Stimulated activated CD8-positive, alpha-beta memory T cell treated with anti-CD3 and anti-CD28 coated beads, Interleukin-12 subunit alpha, Interleukin-12 subunit beta, amount 100 ng/mL, for 4 hours (primary cell): ENCODE data around the gene MAGED4B.
"Not testable (repeated sequence)": the region's sequence is repeated elsewhere in the genome, so short reads cannot be mapped to it uniquely, and the experiment has no call there.

Experiments
- DNase-seq: peaks from one replicate; pipeline ENCODE4 v3.0.0-alpha.2; 2020; ENCODE audit warnings: low read depth

The MAGED4B gene, protein sequence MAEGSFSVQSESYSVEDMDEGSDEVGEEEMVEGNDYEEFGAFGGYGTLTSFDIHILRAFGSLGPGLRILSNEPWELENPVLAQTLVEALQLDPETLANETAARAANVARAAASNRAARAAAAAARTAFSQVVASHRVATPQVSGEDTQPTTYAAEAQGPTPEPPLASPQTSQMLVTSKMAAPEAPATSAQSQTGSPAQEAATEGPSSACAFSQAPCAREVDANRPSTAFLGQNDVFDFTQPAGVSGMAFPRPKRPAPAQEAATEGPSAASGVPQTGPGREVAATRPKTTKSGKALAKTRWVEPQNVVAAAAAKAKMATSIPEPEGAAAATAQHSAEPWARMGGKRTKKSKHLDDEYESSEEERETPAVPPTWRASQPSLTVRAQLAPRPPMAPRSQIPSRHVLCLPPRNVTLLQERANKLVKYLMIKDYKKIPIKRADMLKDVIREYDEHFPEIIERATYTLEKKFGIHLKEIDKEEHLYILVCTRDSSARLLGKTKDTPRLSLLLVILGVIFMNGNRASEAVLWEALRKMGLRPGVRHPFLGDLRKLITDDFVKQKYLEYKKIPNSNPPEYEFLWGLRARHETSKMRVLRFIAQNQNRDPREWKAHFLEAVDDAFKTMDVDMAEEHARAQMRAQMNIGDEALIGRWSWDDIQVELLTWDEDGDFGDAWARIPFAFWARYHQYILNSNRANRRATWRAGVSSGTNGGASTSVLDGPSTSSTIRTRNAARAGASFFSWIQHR

DNA sequence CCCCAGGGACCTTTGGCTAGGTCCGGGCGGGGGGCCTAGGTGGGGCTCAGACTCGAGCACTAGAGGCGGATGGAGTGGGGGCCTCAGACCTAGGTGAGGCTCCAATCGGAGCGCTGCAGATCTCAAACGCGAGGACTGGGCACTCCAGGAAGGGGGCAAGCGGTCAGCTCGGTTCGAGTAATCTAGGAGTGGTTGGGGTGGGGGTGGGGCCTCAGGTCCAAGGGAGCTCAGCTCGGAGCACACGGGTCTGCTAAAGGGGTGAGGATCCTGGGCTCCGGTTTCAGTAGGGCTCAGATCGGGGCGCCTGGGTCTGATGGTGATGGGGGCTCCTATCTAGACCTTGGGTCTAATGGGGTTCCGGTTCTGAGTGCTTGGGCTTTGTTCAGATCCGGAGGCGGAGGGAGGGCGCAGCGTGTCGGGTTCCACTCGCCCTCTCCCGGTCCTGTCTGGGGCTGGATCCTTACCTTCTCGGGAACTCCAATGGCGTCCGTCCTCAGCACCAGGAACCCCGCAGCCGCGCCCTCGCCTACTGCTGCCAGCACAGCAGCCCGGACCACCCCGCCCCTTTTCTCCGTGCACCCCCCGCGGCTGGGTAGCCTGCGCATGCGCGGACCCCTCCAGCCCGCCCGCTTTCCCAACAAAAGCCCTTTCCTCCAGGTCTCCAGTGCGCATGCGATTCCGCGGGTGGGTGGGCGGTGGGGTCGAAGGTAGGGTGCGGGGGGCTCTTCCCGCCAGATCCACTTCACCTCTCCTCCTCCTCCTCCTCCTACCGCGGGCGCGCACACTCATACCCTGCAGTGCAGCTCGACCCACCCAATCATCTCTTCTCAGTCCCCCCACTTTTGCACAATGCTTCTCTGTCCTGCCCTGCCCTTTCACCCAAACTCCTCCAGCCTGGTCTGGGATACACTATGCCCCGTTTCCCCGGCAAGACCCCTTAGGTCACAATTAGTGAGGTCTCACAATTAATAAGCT is at the start of gene MAGED4B:
Gene MAGED4B (minus strand): TSS at position 518 of the 975 bp plus-strand sequence. CDS start 1,011 bp downstream, outside the sequence.
- DNase-seq: not testable (repeated sequence)

DNA sequence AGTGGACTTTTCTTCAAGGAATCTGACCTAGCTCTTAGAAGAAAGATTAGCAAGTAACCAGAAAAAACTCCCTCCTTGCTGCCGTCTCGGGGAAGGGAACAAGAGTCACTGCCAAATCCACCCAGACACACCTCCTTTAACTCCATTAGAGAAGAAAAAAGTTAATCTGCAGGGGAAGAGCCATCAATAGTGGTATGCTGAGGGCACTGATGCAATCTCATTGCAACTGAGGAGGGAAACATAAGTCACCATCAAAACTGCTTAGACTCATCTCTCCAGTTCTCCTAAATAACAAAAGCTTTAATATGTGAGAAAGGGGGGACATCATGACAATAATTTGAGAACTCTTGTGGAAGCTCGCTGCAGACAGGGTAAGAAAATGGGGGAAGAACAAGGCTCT is 49.3 kb upstream of the MAGED4B start:
- no peak for DNase-seq

DNA sequence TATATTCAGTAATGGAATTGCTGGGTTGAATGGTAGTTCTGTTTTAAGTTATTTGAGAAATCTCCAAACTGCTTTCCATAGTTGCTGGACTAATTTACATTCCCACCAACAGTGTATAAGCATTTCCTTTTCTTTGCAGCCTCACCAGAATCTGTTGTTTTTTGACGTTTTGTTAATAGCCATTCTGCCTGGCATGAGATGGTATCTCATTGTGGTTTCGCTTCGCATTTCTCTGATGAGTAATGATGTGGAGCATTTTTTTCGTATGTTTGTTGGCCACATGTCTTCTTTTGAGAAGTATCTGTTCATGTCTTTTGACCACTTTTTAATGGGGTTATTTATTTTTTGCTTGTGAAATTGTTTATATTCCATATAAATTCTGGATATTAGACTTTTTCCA is 13.6 kb upstream of the MAGED4B start:
- no peak for DNase-seq

DNA sequence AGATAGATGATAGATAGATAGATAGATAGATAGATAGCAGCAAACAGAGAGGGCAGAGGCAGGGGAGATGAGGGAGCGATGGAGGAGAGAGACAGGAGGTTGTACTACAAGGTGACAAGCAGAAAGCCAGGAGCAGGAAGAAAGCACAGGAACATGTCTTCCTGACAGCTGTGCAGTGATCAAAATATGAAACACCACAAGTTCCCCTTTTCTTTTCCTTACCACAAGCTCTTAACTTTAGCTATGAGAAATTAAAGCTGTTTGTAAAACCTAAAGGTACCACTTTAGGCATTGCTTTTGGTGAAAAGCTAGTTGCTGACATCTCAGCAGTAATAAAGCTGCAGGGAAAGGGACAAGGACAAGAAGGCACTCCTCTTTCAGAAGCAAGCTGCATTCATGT is 9.1 kb upstream of the MAGED4B start:
- no peak for DNase-seq

DNA sequence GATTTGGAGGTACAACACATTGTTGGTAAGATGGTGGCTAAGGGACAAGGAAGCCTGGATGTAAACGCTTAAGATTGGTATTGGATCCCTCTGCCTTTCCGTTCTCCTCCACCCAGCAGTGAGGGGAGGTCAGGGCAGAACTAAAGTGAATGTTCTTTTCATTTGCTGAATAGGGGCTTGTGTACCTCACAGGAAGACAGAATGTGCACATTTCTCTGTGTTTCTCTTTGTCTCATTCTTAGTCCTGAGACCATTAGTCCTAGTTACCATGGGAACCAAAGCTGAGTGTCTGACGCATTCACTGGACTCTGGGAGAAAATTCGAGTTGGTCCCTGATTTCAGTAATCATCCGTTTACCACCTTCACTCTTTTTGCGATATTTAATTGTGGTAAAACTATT is 26.7 kb downstream of the MAGED4B start:
- DNase-seq: not testable (repeated sequence)

DNA sequence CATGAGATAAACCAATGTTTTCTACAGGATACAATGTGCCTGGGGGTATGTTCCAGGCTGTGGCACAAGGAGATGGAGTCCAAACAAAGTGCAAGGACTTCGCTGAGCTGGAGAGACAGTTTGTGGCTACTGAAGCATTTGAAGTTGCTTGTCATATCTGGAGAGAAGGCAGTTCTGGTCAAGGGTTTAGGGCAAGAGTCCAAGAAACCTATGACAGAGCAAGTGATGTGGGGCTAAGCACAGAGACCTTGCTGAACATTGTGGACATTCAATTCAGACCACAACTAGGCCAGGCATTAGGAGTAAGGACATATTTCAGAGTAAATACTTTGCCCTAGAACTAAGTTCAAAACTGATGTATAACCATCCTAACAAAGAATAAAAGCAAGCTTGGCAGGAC is 34.8 kb downstream of the MAGED4B start:
- DNase-seq: no peak

DNA sequence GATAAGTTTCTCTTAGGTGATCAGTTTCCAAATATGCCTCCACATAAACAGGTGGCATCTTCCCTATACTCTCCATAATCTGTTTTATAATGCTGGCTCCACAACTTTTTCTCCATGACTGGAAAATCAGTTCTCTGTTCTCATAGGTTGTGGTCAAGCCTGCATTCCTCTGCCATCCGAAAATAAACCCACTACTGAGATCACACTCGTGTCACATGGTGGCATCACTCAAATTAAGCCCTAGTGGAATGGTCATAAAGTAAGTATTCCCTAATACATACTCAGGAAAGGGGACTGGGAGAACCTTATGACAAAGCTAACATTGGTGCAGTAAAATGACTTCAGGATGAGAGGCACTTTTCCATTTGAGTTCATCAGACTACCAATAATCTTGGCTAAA is 37.6 kb downstream of the MAGED4B start:
- no peak for DNase-seq

DNA sequence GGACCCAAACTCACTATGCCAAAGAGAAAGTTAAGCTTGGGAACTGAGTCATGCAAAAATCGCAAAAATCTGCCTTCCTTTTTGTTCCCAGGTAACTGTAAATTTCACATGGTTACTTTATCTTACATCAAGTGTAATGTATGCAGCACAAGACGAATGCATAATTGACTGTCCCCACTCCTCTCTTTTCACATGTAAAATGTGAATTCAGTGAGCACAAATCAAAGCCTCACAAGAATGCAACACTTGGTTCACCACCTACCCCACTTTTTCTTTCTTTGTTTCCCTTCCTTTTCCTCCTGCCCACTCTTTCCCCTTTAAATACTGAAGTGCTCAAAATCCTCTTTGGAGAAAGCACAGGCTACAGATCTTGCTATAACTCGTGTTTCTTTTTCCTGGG is 53.2 kb downstream of the MAGED4B start:
- no peak for DNase-seq
